ENCODE results near the gene FAM135A.
"Not testable (repeated sequence)": the region's sequence is repeated elsewhere in the genome, so short reads cannot be mapped to it uniquely, and the experiment has no call there.

DNA sequence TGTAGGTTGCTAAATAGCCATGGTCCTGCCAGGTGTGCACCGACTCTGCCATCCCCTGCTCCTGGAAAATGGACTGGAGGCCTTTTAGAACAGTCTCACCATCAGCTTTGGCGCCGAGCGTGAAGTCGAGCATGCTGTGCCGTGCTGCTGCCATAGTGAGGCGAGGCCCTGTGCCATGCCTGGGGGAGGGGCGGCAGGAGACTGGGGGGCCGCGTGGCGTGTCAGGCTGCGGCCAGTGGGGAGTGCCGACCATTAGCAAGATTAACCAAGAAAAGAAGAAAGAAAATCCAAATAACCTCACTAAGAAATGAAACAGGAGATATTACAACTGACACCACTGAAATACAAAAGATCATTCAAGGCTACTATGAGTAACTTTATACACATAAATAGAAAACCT lies 195.9 kb downstream of the FAM135A start:
- TF ChIP-seq, protein P1, sequence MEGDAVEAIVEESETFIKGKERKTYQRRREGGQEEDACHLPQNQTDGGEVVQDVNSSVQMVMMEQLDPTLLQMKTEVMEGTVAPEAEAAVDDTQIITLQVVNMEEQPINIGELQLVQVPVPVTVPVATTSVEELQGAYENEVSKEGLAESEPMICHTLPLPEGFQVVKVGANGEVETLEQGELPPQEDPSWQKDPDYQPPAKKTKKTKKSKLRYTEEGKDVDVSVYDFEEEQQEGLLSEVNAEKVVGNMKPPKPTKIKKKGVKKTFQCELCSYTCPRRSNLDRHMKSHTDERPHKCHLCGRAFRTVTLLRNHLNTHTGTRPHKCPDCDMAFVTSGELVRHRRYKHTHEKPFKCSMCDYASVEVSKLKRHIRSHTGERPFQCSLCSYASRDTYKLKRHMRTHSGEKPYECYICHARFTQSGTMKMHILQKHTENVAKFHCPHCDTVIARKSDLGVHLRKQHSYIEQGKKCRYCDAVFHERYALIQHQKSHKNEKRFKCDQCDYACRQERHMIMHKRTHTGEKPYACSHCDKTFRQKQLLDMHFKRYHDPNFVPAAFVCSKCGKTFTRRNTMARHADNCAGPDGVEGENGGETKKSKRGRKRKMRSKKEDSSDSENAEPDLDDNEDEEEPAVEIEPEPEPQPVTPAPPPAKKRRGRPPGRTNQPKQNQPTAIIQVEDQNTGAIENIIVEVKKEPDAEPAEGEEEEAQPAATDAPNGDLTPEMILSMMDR (IDR thresholded peaks at IDR 0.05): not testable (repeated sequence)
- not testable (repeated sequence) for TF ChIP-seq POLR2A (IDR thresholded peaks at IDR 0.05)

All from uterus (tissue), 2 donors.